Measurements from ENCODE around the gene NSG2. TPM values are rescaled to one million over a fixed set of nuclear protein-coding genes. Genes with fewer than 3 reads are reported as not detected.

Gene NSG2
- total and polyA plus RNA-seq, 12 donors: 0.11 to 0.82 (median 0.34) TPM; not detected in 2

GRCh38 chr5:174044466-174045254 is 846 bp upstream of the NSG2 start:
- ATAC-seq: no peak
- Histone ChIP-seq H3K27ac (no peak overlapping the region), H3K4me3 (no peak overlapping the region), H3K27me3 (peaks cover 0 to 15% (median 8%) of the 10 kb centered on the region in 7 donors), H3K36me3 (no peaks in the 10 kb centered on the region), H3K9me3 (no peaks in the 10 kb centered on the region), H3K4me1 (no peaks in the 10 kb centered on the region)
- 76 to 81% methylated on average over 6 of the region's 6 CpGs for WGBS, 2 donors
- DNase-seq: no peak
- intact Hi-C loops (cut with DNase I): loop anchor here (1.0 to 5.0 kb wide), 6 partner anchors 266 to 273 kb away; no protein-coding TSS in a partner anchor
- no peak for TF ChIP-seq CTCF (IDR thresholded peaks at IDR 0.05)

GRCh38 chr5:174046558-174046957 is 1.1 kb downstream of the NSG2 start:
- DNase-seq: no peak

GRCh38 chr5:174047472-174048099 is 2.1 kb downstream of the NSG2 start:
- Histone ChIP-seq H3K4me1 (no peaks in the 10 kb centered on the region), H3K9me3 (no peaks in the 10 kb centered on the region), H3K36me3 (no peaks in the 10 kb centered on the region), H3K27ac (no peak overlapping the region), H3K27me3 (peaks cover 0 to 9% (median 0%) of the 10 kb centered on the region in 7 donors), H3K4me3 (no peak overlapping the region)
- intact Hi-C loops (cut with DNase I): loop anchor here in 3 of 10 donors (5.0 kb wide), 2 partner anchors 265 to 270 kb away; no protein-coding TSS in a partner anchor
- no peak for DNase-seq
- ATAC-seq: no peak
- WGBS, 2 donors: 69 to 70% methylated on average over 4 of the region's 4 CpGs
- no peak for TF ChIP-seq CTCF (IDR thresholded peaks at IDR 0.05)

More at GRCh38 chr5:174046558-174046957, 1.1 kb downstream of the NSG2 start:
- Histone ChIP-seq H3K27me3 (peaks cover 0 to 9% (median 1%) of the 10 kb centered on the region in 7 donors), H3K4me3 (no peak overlapping the region), H3K27ac (no peak overlapping the region), H3K36me3 (no peaks in the 10 kb centered on the region), H3K9me3 (no peaks in the 10 kb centered on the region), H3K4me1 (no peaks in the 10 kb centered on the region)
- WGBS, 2 donors: 39 to 47% methylated on average over 5 of the region's 5 CpGs
- no peak for ATAC-seq
- intact Hi-C loops (cut with DNase I): loop anchor here in 3 of 10 donors (5.0 kb wide), 2 partner anchors 266 to 271 kb away; no protein-coding TSS in a partner anchor
- no peak for TF ChIP-seq CTCF (IDR thresholded peaks at IDR 0.05)

- peaks cover 0 to 9% (median 0%) of the 10 kb centered on the region in 7 donors for H3K27me3 ChIP-seq
- no peaks in the 10 kb centered on the region for H3K36me3 ChIP-seq
- H3K27ac ChIP-seq: no peak overlapping the region
- no peak for TF ChIP-seq CTCF (IDR thresholded peaks at IDR 0.05)
- DNase-seq (no peak), ATAC-seq (no peak)
- peaks cover 0 to 5% (median 0%) of the 10 kb centered on the region in 9 donors for H3K4me1 ChIP-seq
- H3K9me3 ChIP-seq: no peaks in the 10 kb centered on the region
- no peak overlapping the region for H3K4me3 ChIP-seq
- WGBS, 2 donors: 83 to 91% methylated on average over 5 of the region's 5 CpGs
- intact Hi-C loops (cut with DNase I): no loop called here
These were observed 7.1 kb downstream of the NSG2 start for GRCh38 chr5:174052636-174053035.

All from heart right ventricle (tissue), 16 donors.